ENCODE data around the gene RMRP. TPM values are rescaled to one million over a fixed set of nuclear protein-coding genes. Genes with fewer than 3 reads are reported as not detected.
A peak's percentile ranks its signal among the peaks of the same experiment; 100 is the strongest.

Gene RMRP
- total and polyA plus RNA-seq, 2 experiments from 2014 or later = 15.3 to 8,626 TPM

GRCh38 chr9:35689542-35690293, 31.9 kb upstream of the RMRP start, which contains the start of gene TPM2:
TPM2 (minus strand) TSS chr9:35689925; CDS start chr9:35689817, 108 bp downstream.
- peak within 1 kb of the TSS; percentile 94 for H3K4me3 ChIP-seq
- H3K9me2 ChIP-seq (ENCODE audit: insufficient read depth) = no peaks in the 10 kb centered on the region
- 0 out of 2 replicates have a peak, but pooled peaks cover 4% of the 10 kb centered on the region for H3F3A ChIP-seq (replicated peaks; ENCODE audit: low read depth)
- H3K79me2 ChIP-seq (replicated peaks; ENCODE audit: insufficient read depth) = peaks cover 22% of the 10 kb centered on the region
- H3K27me3 ChIP-seq (ENCODE audit: insufficient read depth) = no peaks in the 10 kb centered on the region
- peak within 1 kb of the TSS; percentile 87; the same call in 1 of the 2 replicates for H3K27ac ChIP-seq (ENCODE audit: low read depth)
- H3K4me2 ChIP-seq = peak within 1 kb of the TSS; percentile 96
- peak within 1 kb of the TSS; percentile 93; the same call in 1 of the 2 replicates for H3K27ac Mint-ChIP-seq
- peaks cover 42% of the 10 kb centered on the region for H3K36me3 Mint-ChIP-seq (ENCODE audit: low read depth)
- peaks cover 6% of the 10 kb centered on the region; the same call in 1 of the 2 replicates for H4K20me1 ChIP-seq (replicated peaks; ENCODE audit: insufficient read depth)
- ATAC-seq = peak; percentile 67
- peak; percentile 86 for DNase-seq (ENCODE audit: low spot score)
- peaks cover 17% of the 10 kb centered on the region; the same call in 1 of the 2 replicates for H3K4me1 ChIP-seq (ENCODE audit: insufficient read depth)
- peak within 1 kb of the TSS; percentile 95 for H3K4me3 Mint-ChIP-seq
- peaks cover 13% of the 10 kb centered on the region; the same call in 1 of the 2 replicates for H3K36me3 ChIP-seq (ENCODE audit: insufficient read depth)
- H3K4me1 Mint-ChIP-seq = peaks cover 33% of the 10 kb centered on the region
- H2AFZ ChIP-seq = peak within 1 kb of the TSS; percentile 92
- no peaks in the 10 kb centered on the region; the same call in 1 of the 3 replicates for H3K9me3 Mint-ChIP-seq
- H3K27me3 Mint-ChIP-seq (ENCODE audit: insufficient read depth, low read depth, poor library complexity) = peaks cover 3% of the 10 kb centered on the region
- TF ChIP-seq ZNF331 (CRISPR knock-in tag; IDR thresholded peaks at IDR 0.05; ENCODE audit: low read depth) = no peak
- TF ChIP-seq EZH2phosphoT487 (IDR thresholded peaks at IDR 0.05; ENCODE audit: unreplicated experiment) = no peak
- peak; percentile 98 for TF ChIP-seq POLR2AphosphoS5 (IDR thresholded peaks at IDR 0.05; ENCODE audit: low read depth)
- no peak for TF ChIP-seq EZH2 (IDR thresholded peaks at IDR 0.05; ENCODE audit: low read depth, unreplicated experiment)
- TF ChIP-seq, protein P1, sequence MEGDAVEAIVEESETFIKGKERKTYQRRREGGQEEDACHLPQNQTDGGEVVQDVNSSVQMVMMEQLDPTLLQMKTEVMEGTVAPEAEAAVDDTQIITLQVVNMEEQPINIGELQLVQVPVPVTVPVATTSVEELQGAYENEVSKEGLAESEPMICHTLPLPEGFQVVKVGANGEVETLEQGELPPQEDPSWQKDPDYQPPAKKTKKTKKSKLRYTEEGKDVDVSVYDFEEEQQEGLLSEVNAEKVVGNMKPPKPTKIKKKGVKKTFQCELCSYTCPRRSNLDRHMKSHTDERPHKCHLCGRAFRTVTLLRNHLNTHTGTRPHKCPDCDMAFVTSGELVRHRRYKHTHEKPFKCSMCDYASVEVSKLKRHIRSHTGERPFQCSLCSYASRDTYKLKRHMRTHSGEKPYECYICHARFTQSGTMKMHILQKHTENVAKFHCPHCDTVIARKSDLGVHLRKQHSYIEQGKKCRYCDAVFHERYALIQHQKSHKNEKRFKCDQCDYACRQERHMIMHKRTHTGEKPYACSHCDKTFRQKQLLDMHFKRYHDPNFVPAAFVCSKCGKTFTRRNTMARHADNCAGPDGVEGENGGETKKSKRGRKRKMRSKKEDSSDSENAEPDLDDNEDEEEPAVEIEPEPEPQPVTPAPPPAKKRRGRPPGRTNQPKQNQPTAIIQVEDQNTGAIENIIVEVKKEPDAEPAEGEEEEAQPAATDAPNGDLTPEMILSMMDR (conservative IDR thresholded peaks at IDR 0.05; ENCODE audit: low read depth in 2 of 2) = no peak
- TF ChIP-seq NANOG (IDR thresholded peaks at IDR 0.05; ENCODE audit: borderline replicate concordance) = no peak
- TF ChIP-seq CREB1 (CRISPR knock-in tag; IDR thresholded peaks at IDR 0.05; ENCODE audit: low read depth) = 0 out of 2 replicates have a peak, but pooled peaks have one; percentile 31
- no peak for TF ChIP-seq JUNB (IDR thresholded peaks at IDR 0.05; ENCODE audit: unreplicated experiment)
- TF ChIP-seq, protein P2, sequence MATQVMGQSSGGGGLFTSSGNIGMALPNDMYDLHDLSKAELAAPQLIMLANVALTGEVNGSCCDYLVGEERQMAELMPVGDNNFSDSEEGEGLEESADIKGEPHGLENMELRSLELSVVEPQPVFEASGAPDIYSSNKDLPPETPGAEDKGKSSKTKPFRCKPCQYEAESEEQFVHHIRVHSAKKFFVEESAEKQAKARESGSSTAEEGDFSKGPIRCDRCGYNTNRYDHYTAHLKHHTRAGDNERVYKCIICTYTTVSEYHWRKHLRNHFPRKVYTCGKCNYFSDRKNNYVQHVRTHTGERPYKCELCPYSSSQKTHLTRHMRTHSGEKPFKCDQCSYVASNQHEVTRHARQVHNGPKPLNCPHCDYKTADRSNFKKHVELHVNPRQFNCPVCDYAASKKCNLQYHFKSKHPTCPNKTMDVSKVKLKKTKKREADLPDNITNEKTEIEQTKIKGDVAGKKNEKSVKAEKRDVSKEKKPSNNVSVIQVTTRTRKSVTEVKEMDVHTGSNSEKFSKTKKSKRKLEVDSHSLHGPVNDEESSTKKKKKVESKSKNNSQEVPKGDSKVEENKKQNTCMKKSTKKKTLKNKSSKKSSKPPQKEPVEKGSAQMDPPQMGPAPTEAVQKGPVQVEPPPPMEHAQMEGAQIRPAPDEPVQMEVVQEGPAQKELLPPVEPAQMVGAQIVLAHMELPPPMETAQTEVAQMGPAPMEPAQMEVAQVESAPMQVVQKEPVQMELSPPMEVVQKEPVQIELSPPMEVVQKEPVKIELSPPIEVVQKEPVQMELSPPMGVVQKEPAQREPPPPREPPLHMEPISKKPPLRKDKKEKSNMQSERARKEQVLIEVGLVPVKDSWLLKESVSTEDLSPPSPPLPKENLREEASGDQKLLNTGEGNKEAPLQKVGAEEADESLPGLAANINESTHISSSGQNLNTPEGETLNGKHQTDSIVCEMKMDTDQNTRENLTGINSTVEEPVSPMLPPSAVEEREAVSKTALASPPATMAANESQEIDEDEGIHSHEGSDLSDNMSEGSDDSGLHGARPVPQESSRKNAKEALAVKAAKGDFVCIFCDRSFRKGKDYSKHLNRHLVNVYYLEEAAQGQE (IDR thresholded peaks at IDR 0.05; ENCODE audit: unreplicated experiment) = peak; percentile 23
- no peak for TF ChIP-seq ZNF114 (CRISPR knock-in tag; IDR thresholded peaks at IDR 0.05)
- TF ChIP-seq, protein P3, sequence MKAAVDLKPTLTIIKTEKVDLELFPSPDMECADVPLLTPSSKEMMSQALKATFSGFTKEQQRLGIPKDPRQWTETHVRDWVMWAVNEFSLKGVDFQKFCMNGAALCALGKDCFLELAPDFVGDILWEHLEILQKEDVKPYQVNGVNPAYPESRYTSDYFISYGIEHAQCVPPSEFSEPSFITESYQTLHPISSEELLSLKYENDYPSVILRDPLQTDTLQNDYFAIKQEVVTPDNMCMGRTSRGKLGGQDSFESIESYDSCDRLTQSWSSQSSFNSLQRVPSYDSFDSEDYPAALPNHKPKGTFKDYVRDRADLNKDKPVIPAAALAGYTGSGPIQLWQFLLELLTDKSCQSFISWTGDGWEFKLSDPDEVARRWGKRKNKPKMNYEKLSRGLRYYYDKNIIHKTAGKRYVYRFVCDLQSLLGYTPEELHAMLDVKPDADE (IDR thresholded peaks at IDR 0.05) = no peak
- no peak for TF ChIP-seq ZNF462 (CRISPR knock-in tag; IDR thresholded peaks at IDR 0.05)
- TF ChIP-seq STAT1 (IDR thresholded peaks at IDR 0.05; ENCODE audit: unreplicated experiment) = no peak
